Measurements from ENCODE around the gene TRAFD1.
"Not testable (repeated sequence)": the region's sequence is repeated elsewhere in the genome, so short reads cannot be mapped to it uniquely, and the experiment has no call there.

TRAFD1 gene, protein sequence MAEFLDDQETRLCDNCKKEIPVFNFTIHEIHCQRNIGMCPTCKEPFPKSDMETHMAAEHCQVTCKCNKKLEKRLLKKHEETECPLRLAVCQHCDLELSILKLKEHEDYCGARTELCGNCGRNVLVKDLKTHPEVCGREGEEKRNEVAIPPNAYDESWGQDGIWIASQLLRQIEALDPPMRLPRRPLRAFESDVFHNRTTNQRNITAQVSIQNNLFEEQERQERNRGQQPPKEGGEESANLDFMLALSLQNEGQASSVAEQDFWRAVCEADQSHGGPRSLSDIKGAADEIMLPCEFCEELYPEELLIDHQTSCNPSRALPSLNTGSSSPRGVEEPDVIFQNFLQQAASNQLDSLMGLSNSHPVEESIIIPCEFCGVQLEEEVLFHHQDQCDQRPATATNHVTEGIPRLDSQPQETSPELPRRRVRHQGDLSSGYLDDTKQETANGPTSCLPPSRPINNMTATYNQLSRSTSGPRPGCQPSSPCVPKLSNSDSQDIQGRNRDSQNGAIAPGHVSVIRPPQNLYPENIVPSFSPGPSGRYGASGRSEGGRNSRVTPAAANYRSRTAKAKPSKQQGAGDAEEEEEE

DNA sequence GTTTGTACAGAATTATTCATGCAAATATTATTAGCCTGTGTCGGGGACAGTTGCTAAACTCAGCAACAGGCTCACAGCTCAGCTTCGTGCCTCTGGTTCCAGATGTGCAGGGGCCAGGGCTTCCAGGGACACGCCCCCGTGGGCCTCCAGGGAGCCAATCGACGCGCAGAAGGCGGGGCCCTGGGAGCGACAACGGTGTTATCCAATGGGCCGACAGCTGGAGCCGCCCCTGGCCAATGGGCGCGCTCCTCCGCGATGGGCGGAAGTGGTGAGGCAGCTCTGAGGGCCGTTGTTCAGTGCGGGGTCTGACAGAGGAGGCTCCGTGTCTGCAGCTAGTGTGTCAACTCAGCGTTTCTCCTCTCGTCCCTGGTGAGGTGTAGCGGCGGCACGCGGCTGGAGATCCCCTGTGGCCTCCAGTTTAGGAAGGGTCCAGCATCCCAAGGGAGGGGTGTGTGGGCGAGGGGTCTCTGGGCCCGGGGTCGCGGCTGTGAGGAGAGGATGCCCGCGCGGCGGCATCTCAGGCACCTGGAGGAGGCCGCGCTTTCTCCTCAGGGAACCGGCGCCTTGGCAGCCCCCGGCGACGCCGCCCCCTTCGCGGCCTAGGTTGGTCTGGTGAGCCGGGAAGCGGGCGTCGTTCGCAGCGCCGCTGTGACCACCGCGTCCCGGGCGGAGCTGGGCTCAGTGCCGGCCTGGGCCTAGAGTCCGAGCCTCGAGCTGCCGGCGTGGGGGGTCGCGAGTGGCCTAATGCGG, at the start of gene TRAFD1:
TRAFD1 (plus strand) TSS at position 311 of the 750 bp plus-strand sequence. CDS start 4,963 bp downstream, outside the sequence.
- Mint-ChIP-seq H3K27me3 (no peaks in the 10 kb centered on the region), H3K4me3 (peak within 1 kb of the TSS; percentile 83 to 94), H3K4me1 (peaks cover 43% of the 10 kb centered on the region), H3K9me3 (no peaks in the 10 kb centered on the region), H3K27ac (peak within 1 kb of the TSS; percentile 92 to 96)
- peak; percentile 99 for DNase-seq
- peak; percentile 100 for ATAC-seq

DNA sequence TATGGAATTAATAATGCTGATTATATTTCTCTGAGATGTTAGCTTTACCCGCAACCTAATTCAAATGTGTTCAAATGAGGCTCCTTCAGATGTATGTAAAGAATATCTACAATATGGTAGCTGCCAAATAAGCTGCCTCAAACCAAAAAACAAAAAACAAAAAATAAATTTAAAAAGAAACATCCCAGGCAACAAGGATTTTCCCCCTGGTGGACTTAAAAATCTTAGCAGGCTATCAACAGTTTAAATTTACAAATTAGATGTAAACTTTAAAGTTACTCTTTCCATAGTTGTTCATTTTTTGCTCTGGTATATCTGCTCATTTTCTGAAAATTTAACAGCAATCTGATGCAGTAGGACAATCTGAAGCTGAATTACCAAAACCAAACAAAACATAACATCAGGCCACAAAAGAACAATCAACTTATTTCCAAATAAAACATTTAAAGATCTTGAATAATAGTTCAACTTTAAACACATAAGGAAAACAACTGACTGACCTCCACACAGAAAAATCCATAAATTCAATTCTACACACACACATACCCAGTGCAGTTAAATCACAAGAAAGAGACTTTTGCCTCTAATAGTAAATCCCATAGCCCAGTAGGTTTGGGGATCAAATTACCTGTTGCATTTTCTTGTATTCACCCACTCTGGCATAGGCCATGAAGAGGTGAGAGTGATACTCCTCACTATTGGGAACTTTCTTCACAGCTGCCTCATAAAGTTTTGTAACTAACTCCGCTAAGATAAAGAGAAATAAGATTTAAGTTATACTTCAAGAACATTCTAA, 38.1 kb upstream of the TRAFD1 start:
- H3K9me3 Mint-ChIP-seq, result no peaks in the 10 kb centered on the region
- H3K4me1 Mint-ChIP-seq, result peaks cover 17% of the 10 kb centered on the region
- no peak overlapping the region for H3K4me3 Mint-ChIP-seq
- H3K27me3 Mint-ChIP-seq, result no peaks in the 10 kb centered on the region
- DNase-seq (no peak), ATAC-seq (no peak)
- peak overlapping the region in 1 of 2 donors; percentile 41 for H3K27ac Mint-ChIP-seq

DNA sequence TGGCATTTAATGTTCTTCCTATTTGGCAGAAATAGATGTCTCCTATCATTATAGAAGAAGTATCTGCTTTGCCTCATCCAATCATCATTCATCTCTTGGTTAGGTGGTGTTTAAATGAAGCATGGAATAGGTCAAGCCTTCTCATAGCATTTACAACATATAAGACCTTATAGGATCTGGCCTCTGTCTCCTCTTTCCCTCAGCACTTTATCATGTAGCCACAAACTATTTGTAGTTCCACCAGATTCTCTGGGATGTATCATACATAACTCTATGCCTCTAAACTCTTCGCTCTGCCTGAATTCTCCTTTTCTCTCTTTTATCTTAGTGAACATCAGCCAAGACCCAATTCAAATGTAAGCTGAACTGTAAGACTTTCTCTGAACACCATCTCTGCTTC, 37.5 kb upstream of the TRAFD1 start:
- DNase-seq (no peak), ATAC-seq (no peak)
- H3K9me3 Mint-ChIP-seq, result no peaks in the 10 kb centered on the region
- H3K4me3 Mint-ChIP-seq, result no peak overlapping the region
- no peaks in the 10 kb centered on the region for H3K27me3 Mint-ChIP-seq
- no peak overlapping the region for H3K27ac Mint-ChIP-seq
- peaks cover 14% of the 10 kb centered on the region for H3K4me1 Mint-ChIP-seq

DNA sequence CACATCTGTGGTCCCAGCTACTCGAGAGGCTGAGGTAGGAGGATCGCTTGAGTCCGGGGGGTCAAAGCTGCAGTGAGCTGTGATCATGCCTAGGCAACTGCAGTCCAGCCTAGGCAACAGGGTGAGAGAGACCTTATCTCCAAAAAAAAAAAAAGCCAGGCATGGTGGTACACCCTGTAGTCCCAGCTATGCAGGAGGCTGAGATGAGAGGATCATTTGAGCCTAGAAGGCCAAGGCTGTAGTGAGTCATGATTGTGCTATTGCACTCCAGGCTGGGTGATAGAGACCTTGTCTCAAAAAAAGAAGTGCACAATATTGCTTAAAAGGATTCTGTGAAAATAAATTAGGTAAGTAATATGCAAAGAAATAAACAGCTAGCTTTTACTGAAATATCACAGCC, 33.8 kb upstream of the TRAFD1 start:
- Mint-ChIP-seq H3K4me3 (no peak overlapping the region), H3K27ac (peak overlapping the region in 1 of 2 donors; percentile 19), H3K27me3 (no peaks in the 10 kb centered on the region), H3K9me3 (no peaks in the 10 kb centered on the region), H3K4me1 (peaks cover 12% of the 10 kb centered on the region)
- ATAC-seq (no peak), DNase-seq (no peak)

DNA sequence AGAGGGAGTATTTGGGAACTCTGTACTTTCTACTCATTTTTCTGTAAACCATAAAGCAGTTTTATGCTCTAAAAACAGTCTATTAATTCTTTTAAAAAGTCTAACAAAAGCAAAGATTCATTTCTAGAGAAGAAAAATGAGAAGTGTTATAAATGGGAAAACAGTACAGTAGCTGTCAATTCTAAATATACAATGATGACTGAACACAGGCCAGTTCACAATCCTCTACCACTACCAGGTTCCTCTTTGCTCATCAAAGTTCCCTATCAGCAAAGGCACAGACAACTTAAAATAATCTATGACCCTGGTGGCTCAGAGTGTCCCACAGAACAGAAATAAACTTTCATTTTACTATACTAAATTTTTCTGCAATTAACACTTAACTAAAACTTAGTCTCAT, 29.3 kb upstream of the TRAFD1 start:
- DNase-seq, result no peak
- Mint-ChIP-seq H3K4me3 (no peak overlapping the region), H3K9me3 (no peaks in the 10 kb centered on the region), H3K27ac (peak overlapping the region in 1 of 2 donors; percentile 47), H3K27me3 (no peaks in the 10 kb centered on the region), H3K4me1 (peaks cover 49% of the 10 kb centered on the region)
- ATAC-seq, result peak; percentile 54

DNA sequence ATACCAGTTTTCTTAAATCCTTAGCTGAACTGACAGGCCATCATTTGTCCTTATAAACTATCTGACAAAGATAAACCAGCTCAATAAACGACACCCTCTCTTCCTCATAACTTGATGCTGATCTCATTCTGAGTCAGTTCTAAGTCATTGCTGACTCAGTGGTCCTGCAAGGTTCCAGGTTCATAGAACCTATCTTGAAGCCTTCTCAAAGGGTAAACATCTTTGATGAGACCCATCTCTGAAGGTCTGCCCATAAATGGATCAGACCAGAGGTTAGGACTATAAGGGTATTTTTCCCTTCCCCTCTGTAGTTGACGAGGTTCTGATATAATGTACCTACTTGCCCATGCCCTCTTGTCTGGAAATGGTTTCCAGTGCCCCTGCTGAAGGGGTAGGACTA, 28.7 kb upstream of the TRAFD1 start:
- ATAC-seq (peak; percentile 97), DNase-seq (no peak)
- H3K27ac Mint-ChIP-seq, result peak overlapping the region; percentile 27 to 36
- H3K4me1 Mint-ChIP-seq, result peaks cover 51% of the 10 kb centered on the region
- H3K27me3 Mint-ChIP-seq, result no peaks in the 10 kb centered on the region
- no peak overlapping the region for H3K4me3 Mint-ChIP-seq
- no peaks in the 10 kb centered on the region for H3K9me3 Mint-ChIP-seq

DNA sequence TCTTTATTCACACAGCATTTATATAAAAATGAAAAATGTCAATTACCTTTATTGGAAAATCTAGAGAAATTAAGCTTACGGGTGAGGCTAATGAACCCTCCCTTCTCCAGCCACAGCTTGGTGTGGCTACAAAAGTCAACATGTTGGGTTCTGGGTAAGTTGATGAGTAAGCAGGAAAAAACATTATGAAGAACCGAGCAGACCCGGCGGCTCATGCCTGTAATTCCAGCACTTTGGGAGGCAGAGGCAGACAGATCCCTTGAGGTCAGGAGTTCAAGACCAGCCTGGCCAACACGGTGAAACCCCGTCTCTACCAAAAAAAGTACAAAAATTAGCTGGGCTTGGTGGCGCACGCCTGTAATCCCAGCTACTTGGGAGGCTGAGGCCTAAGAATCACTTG, 27.7 kb upstream of the TRAFD1 start:
- peaks cover 51% of the 10 kb centered on the region for H3K4me1 Mint-ChIP-seq
- DNase-seq, result no peak
- no peaks in the 10 kb centered on the region for H3K27me3 Mint-ChIP-seq
- H3K4me3 Mint-ChIP-seq, result no peak overlapping the region
- H3K27ac Mint-ChIP-seq, result peak overlapping the region in 1 of 2 donors; percentile 89
- H3K9me3 Mint-ChIP-seq, result no peaks in the 10 kb centered on the region
- no peak for ATAC-seq

DNA sequence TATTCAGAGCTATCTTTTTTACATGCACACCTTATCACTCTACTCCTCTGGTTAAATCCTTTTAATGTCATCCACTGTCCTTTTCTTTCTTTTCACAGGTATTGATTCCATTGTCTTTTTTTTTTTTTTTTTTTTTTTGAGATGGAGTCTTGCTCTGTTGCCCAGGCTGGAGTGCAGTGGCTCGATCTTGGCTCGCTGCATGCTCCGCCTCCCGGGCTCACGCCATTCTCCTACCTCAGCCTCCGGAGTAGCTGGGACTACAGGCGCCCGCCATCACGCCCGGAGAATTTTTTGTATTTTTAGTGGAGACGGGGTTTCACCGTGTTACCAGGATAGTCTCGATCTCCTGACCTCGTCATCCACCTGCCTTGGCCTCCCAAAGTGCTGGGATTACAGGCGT, 24.9 kb upstream of the TRAFD1 start:
- H3K27ac Mint-ChIP-seq, DNase-seq, ATAC-seq, H3K9me3 Mint-ChIP-seq, H3K27me3 Mint-ChIP-seq, H3K4me3 Mint-ChIP-seq: not testable (repeated sequence)
- H3K4me1 Mint-ChIP-seq, result peaks cover 72% of the 10 kb centered on the region

DNA sequence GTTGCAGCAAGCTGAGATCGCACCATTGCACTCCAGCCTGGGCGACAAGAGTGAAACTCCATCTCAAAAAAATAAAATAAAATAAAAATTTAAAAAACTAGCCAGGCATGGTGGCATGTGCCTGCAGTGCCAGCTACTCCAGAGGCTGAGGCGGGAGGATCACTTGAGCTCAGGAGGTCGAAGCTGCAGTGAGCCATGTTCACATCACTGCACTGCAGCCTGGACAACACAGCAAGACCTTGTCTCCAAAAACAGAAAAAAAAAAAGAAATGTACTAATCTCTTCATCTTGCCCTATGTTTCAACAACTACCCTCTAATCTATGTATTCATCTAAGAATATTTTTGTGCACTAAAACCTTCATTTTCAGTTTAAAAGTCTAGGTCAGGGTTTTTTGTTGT, 23.2 kb upstream of the TRAFD1 start:
- Mint-ChIP-seq H3K27ac (no peak overlapping the region), H3K9me3 (no peaks in the 10 kb centered on the region), H3K4me3 (no peak overlapping the region), H3K4me1 (peaks cover 72% of the 10 kb centered on the region), H3K27me3 (no peaks in the 10 kb centered on the region)
- no peak for DNase-seq
- ATAC-seq, result no peak

DNA sequence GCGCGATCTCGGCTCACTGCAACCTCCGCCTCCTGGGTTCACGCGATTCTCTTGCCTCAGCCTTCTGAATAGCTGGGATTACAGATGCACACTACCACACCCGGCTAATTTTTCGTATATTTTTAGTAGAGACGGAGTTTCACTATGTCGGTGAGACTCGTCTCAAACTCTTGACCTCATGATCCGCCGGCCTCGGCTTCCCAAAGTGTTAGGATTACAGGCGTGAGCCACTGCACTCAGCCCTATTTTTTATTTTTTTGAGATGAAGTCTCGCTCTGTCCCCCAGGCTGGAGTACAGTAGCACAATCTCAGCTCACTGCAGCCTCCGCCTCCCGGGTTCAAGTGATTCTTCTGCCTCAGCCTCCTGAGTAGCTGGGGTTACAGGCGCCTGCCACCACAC, 22.6 kb upstream of the TRAFD1 start:
- DNase-seq, H3K4me3 Mint-ChIP-seq, ATAC-seq, H3K27me3 Mint-ChIP-seq, H3K9me3 Mint-ChIP-seq: not testable (repeated sequence)
- peaks cover 72% of the 10 kb centered on the region for H3K4me1 Mint-ChIP-seq
- peak overlapping the region in 1 of 2 donors; percentile 48 for H3K27ac Mint-ChIP-seq

DNA sequence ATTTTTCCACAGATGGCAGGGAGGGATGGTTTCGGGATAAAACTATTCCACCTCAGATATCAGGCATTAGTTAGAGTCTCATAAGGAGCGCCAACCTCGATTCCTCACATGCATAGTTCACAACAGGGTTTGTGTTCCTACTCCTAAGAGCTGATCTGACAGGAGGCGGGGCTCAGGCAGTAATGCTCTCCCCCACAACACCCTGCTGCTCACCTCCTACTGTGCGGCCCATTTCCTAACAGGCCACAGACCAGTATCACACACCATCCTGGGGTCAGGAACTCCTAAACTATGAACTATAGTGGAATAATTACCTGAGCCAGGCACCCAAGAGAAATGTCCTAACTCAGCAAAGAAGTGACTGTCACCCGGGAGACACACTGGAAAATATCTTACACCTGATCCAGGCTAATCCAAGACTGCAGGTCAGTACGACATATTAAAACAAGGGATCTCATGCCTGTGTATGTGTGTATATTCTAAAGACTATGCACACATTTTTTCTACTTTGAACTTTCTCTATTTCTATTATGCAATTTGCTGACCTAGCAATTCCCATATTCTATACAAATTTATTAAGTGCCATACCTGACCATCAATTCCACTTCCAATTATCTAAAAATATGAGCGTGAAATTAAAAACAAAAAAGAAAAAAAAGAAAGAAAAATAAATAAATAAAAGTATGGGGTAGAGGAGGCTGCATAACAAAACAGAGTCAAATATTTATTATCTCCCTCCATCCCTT, 21.4 kb upstream of the TRAFD1 start:
- Mint-ChIP-seq H3K27me3 (no peaks in the 10 kb centered on the region), H3K9me3 (no peaks in the 10 kb centered on the region), H3K4me3 (peak overlapping the region; percentile 24 to 37), H3K27ac (peak overlapping the region in 1 of 2 donors; percentile 48), H3K4me1 (peaks cover 66% of the 10 kb centered on the region)
- DNase-seq (no peak), ATAC-seq (no peak)

DNA sequence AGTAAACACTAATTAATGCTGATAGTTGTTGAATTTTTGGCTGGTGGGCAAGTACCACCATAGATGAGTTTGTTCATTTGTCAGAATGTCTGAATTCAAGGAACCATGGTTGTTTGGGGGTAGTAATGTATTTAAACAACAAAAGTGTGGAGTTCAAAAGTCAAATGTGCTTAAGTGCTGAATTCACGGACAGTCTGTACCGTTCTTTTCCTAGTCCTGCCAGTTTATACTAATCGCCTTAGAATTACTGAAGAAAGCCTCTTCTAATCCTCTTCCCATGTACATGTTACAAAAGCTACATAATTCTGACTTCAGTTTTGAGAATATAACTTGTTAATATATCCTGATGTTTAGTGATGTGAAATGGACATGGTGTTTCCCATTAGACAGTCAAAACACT, 19.5 kb upstream of the TRAFD1 start:
- Mint-ChIP-seq H3K27ac (no peak overlapping the region), H3K27me3 (no peaks in the 10 kb centered on the region), H3K4me3 (peak overlapping the region in 1 of 2 donors; percentile 46), H3K9me3 (no peaks in the 10 kb centered on the region), H3K4me1 (peaks cover 62% of the 10 kb centered on the region)
- ATAC-seq (no peak), DNase-seq (no peak)

DNA sequence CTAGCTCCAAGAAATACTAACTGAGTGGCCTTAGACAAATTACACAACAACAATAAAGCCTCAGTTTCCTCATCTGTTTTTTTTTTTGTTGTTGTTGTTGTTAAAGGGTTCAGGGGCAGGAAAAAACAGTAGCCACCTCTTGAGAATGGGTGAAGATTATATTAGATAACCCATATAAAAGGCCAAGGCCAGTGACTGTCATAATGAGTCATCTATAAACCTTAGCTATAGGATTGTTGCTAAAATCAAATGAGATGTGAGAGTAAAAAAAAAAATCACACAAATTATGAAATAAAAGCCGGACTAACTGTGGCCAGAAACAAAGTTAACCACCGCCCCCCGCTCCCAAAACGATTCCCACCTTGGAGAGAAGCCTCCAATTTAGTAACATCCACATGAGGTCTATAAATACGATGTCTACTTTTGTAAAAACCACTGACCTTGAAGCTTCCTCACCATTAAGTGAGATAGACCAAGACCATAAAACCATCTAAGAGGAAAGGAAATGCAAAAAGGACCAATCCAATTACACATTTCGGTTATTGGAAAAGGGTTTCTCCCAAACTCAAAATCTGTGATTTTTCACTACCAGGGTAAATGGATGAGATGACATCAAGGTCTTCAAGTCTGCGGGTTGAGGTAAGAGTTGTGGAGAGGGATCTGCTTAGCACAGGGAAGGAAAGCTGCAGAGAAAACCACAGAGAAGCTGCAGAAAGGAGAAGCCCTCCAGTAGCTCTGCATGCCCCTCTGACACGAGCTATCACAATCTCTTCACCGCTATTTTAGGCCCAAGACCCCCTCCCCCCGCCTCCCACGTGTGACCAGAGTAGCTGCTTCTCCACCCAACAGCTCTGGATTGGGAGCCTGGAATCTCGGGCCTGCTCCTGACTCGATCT, 17.8 kb upstream of the TRAFD1 start:
- peak overlapping the region; percentile 94 to 95 for H3K4me3 Mint-ChIP-seq
- no peaks in the 10 kb centered on the region for H3K27me3 Mint-ChIP-seq
- no peaks in the 10 kb centered on the region for H3K9me3 Mint-ChIP-seq
- ATAC-seq (peak; percentile 29), DNase-seq (no peak)
- peak overlapping the region; percentile 95 to 99 for H3K27ac Mint-ChIP-seq
- peaks cover 67% of the 10 kb centered on the region for H3K4me1 Mint-ChIP-seq
